ENCODE data around the gene DUS1L.

The DUS1L gene

DNA sequence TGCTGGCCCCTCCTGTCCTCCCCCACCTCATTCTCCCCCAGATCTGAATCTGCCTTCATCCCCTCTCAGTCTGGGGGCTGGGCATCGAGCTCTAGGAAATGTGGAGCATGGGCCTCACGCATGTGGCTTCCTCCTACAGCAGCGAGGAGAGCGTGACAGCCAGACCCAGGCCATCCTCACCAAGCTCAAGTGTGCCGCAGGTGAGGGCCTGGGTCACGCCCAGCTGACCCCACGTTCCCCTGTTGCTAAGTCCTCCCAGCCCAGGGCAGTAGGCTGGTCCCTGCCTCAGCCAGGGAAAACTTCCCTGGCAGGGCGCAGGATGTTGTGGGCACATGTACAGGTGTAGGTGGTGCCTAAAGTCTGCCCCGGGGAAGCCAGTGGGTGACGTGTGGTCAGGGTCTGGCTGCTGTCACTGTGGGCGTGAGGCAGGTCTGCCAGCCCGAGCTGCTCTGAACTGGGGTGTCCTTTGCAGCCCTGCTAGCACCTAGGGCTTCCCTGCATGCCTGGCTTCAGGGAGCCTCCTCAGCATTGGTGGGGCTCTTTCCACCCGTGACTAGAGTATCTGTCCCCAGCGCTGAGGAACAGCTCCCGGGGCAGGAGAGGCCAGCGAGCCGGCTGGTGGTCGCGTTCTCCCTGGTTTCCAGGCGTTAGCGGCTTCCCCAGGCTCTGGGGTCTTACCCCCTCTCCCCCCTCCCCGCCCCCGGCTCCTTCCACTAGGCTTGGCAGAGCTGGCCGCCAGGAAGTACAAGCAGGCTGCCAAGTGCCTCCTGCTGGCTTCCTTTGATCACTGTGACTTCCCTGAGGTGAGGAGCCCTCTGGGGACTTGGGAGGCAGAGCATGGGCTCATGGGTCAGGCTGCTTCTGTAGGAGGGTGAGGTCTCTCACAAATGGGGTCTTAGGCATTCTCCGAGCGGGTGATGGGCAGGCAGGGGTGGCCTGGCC is 10.3 kb downstream of the DUS1L start:
- DNase-seq = no peak

DNA sequence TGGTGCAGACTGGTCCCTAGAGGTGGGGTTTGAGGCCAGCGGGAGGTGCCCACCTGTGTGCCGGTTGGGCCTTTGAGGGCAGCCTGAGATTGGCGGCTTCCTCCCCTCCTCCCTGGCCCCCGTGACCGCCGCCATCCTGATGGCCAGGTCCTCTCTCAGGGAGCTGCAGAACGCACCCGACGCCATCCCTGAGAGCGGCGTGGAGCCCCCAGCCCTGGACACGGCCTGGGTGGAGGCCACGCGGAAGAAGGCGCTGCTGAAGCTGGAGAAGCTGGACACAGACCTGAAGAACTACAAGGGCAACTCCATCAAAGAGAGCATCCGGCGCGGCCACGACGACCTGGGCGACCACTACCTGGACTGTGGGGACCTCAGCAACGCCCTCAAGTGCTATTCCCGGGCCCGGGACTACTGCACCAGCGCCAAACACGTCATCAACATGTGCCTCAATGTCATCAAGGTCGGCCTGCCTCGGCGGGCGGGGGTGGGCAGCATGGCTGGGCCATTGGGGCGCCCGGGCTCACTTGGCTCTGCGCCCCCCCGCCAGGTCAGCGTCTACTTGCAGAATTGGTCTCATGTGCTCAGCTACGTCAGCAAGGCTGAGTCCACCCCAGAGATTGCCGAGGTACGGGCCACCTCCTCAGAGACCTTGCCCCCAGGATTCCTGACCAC is 11.1 kb downstream of the DUS1L start:
- DNase-seq = no peak

DNA sequence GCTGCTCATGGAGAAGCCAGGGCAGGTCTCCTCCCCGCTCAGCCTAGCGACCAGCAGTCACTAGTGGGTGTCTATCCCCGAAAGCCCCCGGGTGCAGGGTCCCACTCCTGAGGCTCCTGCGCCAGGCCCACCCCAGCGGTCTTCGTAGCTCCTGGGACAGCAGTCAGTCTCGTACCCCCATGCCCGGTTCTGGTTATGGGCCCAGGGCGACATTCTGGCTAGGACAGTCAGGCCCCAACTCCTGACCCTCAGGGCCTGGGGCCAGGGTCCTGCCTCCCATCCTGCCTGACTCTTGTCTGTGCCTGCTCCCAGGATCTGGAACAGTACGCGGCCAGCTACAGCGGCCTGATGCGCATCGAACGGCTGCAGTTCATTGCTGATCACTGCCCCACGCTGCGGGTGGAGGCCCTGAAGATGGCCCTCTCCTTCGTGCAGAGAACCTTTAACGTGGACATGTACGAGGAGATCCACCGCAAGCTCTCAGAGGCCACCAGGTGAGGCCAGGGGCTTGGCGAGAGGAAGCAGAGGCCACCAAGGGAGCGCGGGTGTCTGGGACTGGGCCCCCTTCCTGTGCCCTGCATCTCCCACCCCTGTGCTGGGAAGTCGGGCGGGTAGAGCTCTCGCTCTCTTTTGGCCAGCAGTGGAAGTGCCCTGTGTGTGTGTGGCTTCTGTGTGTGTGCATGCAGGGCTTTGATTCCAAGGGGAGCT is 11.9 kb downstream of the DUS1L start:
- no peak for DNase-seq

DNA sequence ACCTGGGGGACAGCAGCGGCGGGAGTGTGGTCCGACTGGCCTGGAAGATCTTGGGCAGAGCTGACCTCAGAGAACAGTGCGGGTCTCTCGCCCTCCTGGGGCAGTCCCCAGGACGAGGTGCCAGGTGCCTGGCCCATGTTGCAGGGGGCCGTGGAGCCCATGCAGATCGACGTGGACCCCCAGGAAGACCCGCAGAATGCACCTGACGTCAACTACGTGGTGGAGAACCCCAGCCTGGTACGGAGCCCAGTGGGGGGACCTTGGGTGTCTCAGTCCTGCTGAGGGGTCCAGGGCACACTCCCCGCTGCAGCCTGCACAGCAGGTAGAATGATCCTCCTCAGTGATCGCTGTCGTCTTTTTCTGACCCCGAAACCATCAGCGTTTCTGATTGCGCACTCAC is 12.5 kb downstream of the DUS1L start:
- DNase-seq = no peak

DNA sequence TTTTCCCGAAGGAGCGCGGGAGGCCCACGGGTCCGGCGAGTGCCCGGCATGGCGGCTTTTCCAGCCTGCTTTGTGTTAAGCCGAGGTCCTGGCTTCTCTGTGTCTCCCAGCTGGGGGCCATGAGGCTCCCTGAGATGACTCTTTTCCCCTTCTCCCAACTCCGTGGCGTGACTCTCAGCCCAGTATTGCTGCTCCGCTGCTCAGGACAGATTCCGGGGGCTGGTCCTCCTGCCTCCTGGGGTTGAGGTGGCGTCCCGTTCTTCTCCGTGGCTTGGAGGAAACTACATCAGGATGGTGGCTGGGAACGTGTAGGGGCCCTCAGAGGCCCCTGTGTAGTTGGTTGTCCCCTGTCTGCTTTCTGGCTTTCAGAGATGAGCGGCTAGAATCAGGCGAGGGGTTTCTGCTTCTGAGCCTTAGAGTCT is 13.0 kb downstream of the DUS1L start:
- DNase-seq = no peak

DNA sequence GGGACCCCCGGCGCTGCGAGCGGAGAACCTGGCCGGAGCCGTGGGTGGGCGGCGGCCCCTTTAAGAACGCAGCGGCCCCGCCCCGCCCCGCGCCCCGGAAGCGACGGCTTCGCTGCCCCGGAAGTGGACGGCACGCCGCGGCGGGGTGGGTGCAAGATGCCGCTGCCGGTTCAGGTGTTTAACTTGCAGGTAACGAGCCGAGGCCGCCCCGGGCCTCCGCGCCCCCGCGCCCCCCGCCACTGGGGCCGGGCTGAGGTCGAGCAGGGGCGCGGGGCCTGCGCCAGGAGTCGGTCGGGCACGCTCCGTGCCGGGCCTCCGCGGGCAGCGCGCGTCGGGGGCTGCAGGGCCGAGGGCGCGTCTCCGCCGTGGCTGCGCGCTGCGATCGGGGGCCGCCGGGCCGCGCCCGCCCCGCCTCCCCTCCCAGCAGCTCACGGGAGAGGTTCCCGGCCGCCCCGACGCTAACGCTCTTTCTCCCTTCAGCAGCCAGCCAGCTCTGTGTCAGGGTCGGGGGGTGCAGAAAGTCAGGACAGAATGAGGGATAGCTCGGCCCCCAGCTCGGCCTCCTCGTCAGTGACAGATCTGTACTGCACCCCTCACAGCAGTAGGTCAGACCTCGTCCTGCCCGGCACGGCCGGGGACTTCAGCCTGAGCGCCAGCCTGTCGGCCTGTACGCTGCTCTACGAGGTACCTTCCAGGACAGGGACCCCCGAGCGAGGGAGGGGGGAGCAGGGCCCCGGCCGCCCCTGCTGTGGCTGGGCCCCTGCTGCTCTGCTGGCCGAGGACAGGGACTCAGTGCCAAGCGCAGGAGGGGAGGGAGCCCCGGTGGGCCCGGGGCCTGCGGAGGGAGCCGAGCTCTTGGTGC is 13.6 kb downstream of the DUS1L start, which contains the start of the genes GPS1 and RFNG:
Gene GPS1, plus strand, starts transcription at position 123 of the 862 bp plus-strand sequence. Its CDS starts 34 bp downstream, at position 157.
Gene RFNG, minus strand, starts transcription at position 36 of the 862 bp plus-strand sequence. CDS start 45 bp downstream, outside the sequence.
- DNase-seq = peak; percentile 55 to 77

DNA sequence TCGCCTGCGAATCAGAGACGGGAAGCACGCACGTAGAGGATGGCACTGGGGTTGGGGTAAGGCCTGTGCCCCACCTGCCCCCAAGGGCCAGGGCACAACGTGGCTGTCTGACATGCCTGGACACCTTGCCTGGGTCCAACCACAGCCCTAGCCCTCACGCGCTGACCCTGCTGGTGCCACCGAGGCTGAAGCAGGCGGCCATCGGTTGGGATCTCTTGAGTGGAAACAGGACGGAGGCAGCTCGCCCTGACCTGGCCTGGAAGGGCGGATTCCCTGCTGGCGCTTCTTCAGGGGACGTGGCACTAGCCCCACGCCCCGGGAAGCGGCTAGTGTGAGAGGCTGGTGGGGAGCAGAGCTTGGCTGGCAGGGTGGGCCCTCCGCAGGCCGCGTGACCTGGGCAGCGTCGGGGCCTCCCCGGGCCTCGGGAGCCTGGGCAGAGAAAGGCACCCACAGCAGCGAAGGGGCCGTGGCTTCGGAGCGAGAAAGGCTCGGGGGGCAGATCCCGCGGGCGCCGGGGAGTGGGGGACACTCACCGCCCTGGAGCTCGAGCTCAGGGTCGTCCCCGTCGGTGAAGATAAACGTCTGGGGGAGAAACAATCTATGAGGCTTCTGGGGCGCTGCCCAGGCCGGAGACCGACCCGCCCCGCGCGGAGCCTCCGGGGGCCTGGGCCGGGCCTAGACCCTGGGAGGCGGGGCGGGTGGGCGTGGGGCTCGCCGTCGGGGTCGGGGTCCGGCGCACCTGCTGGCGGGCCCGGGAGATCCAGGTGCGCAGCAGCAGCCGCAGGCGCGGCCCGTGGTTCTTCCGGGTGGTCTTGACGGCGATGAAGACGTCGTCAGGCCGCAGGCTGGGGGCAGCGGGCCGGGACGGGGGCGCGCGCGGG is 14.6 kb downstream of the DUS1L start:
- no peak for DNase-seq

DNA sequence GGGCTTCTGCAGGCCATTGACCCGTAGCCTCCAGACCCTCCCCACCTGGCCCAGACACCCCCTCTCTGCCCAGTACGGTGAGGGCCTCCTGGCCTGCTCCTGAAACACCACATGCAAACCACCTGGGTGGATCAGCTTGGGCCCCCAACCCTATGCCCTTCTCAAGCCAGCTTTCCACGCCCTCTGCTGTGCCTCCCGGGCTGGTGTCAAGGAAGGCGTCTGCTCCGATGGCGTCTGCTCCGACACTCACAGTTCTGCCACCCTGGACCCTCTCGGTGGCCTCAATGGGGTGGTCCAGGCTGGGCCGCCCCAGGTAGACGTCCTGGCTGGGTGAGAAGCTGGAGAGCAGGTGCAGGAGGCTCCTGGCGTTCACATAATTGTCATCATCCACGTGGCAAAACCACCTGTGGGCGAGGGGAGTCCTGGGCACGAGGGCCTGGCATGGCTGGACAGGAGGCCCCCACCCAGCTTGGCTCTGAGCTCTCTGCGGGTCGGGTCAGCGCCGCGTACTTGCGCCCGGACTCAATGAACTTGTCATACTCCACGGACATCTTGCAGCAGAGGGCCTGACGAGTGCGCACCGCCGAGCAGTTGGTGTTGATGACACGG is 15.3 kb downstream of the DUS1L start:
- DNase-seq = no peak

DNA sequence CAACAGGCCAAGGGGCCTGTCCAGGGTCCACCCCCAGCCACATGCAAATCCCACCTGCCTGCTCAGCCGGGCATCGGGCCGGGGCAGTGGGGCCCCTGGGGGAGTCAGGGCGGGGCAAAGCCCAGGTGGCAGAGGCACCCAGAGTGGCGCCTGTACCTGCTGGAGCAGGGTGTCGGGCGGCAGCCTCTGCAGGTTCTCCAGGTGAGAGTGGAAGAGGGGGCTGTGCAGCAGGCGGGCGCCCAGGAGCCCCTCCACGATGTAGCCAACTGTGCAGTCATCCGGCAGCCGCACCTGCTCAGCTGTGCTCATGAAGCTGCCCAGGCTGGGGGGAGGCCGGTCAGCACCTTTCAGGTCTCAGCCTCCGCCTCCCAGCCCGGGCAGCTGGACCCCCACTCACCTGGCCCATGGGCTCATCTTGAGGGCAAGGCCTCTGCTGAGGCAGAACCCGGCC is 16.1 kb downstream of the DUS1L start:
- no peak for DNase-seq

DNA sequence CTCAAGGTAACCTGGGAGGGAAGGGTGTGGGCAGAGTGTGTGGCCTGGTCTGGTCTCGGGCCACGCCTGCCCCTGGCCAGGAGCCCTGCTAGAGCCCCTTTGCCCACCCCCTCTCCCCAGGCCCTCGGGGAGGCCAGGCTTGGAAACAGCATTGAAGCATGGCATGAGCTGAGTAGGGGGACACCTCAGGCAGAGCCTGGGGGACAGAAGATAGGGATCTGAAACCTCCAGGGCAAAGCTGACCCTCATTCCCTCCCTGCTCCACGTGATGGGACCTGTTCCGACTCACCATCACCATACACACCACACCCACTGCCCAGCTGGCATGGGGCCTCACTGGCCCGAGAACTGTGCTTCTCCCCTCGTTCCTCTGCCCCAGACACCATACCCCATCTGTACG is 16.5 kb downstream of the DUS1L start:
- no peak for DNase-seq

DNA sequence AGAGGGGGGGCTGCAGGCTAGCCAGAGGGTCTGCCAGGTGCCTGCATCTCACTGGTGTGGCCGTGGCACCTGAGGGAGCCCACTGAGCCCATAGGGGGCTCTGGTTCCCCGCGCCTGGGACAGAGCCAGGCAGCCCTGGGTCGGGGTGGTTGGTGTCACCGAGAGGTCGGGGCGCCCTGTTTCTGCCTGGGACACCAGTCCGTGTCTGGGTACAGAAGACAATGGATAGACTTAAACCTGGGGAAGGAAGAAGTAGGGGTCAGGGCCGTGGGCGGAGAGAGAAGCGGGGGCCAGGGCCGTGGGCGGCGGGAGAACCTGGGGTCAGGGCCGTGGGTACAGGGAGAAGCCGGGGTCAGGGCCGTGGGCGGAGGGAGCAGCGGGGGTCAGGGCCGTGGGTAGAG is 17.0 kb downstream of the DUS1L start:
- DNase-seq = no peak

DNA sequence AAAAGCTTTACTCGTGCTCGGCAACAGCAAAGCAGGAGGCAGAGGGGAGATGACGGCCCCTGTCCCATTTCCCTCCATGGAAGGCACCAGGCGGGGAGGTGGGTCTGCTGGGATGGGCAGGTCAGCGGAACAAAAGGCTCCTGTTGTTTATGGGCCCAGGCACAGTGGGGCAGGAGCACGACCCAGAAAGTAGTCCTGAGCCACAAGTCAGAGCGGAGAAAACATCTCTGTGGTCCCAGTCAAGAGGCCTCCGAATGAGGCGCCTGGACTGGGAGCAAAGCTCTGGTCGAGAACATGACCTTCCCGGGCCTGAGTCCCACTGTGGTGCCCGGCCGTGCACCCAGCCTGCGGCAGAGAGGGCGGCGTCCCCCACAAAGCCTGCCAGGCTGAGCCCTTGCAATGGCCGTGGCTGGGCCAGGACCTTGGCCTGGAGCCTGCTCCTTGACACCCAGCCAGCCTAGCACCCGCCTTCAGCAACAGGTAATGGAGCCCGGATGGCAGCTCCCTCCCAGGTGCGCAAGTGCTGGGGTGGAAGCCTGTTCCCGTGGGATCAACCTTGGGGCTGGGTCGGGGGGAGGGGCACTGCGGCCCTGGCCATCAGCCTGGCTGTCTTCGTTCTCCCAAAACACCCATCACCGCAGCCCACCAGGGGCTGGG is 17.6 kb downstream of the DUS1L start:
- DNase-seq = no peak

DNA sequence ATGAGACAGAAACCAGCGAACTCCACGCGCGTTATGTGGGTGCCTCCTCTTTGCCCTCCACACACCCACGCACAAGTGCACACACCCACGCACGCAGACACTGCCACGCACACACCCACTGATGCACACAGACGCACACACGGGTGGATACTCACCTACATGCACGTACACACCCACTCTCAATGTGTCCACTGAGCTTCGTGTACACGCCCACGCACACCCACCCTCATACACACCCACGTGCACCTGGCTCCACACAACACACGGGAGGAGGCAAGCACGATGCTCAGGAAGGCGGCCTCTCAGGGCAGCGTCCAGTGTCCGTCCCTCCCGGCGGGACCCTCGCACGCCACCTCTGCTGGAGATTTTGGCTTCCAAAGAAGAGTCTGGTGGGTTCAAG is 18.2 kb downstream of the DUS1L start:
- DNase-seq = no peak

DNA sequence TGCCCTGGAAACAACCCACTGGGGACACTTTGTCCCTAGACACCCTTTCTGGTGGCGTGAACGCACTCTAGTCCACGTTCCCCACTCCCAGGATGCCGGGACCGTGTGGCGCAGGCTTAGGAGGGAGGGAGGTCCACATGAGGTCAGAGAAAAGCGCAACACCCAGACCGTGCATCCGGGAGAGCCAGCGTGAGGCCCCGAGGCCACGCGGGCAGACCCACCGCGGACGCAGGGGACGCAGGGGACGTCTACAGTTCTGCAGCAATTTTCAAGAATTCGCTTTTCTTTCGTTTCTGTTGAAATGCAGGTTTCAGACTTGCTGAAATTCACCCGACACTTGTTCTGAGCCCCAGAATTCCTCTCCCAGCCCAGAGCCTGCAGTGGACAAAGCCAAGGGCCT is 18.7 kb downstream of the DUS1L start:
- DNase-seq = no peak

DNA sequence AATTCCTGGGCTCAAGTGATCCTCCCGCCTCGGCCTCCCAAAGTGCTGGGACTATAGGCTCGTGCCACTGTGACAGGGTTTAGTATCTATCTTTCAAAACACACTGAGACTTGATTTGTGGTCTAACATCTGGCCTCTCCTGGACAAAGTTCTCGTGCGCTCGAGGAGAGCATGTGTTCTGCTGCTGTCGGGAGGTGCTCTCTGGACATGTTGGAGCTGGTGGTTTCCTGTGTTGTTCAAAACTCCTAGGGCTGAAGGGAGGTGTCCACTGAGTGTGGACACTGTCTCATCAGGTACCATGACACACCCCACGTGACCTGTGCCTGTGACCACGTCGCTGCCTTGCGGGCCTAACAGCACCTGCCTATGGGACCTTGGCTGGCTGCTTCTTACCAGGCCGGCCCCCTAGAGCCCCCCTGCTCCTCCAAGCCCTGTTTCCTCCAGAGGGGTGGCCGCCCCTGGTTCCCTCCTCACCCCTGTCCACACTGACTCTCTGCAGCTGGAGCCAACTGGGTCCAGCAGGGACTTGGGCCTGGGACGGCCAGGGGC is 19.6 kb downstream of the DUS1L start:
- DNase-seq = no peak

DNA sequence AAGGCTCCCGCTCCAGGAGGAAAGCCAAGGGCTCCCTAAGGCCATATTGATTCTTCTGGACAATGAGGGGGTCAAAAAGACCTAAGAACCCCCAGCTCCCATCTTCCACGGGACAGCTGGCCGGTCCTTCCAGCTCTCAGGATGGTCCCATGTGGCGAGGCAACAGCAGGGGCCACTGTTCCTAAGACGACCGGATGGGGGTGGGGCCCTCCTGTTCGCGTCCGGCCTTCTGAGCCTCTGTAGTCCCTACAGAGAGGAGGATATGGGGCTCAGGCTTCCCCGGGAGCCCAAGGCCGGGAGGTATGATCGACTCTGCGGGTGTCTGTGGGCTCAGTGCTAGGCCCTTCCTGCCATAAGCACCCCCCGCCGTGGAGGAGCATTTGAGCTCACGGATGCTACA is 22.1 kb downstream of the DUS1L start:
- no peak for DNase-seq

DNA sequence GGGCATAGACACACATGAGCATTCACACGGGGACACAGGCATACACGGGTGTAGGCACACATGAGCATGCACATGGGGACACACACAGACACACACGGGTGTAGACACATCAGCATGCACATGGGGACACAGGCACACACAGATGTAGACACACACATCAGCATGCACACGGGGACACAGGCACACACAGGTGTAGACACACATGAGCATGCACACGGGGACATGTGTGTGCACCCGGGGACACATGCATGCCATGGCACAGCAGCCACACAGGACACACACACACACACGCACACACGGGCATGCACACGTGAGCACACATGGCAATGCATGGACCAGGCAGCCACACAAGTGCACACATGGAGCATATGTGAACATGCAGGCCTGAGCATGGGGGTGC is 23.0 kb downstream of the DUS1L start:
- no peak for DNase-seq

DNA sequence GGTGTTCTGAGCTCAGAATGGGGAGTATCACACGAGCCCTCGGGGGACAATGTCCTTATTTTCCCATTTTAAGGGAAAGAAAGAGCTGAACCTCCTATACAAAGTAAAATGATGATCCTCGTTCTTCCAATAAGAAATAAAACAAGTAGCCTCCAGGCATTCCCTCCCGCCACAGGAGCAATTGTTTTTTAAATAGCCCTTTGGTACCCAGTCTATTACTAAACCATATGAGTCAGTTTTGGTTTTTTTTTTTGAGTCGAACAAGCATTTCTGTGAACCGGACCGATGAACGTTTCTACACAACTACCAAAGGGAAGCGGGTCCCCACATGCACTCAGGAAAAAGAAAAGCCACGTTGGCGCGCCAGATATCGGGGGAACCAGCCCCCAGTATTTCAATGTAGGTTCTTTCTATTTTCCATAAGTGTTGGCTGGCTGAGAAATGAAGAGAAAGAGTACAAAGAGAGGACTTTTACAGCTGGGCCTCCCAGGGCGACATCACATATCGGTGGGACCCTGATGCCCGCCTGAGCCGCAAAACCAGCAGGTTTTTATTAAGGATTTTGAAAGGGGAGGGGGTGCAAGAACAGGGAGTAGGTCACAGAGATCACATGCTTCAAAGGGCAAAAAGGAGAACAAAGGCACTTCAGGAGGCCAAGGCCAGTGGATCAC is 24.3 kb downstream of the DUS1L start:
- DNase-seq = peak; percentile 18 to 36

DNA sequence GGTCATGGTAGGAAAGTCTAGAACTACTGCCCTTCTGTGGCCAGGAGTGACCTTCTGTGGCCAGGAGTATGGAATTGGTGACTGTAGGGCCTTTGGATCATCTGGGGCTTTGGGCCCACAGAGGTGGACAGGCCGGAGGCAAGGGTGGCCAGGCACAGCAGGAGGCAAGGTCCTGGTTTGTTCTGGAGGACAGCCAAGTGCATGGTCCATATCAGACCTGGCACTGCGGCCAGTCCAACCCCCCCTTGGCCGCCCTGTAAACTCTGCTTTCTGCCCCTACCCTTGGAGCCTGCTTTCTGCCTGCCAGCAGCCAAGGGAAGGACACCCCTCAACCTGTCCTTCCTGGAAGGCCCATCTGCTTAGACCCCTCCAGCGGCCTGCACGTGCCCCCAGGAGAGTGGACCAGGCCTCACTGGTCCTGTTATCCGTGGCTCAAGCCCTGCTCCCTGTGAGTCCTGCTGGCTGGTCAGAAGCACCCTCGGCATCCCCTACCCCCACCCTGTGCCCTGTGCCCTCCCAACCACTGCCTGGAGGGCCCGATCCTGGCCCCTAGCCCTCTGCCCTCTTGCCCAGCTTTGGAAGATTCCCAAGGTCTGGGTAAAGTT is 25.8 kb downstream of the DUS1L start:
- no peak for DNase-seq
